Activated gamma-delta T cell treated with Interleukin-2 at 50 U/mL for 16 hours (primary cell): ENCODE measurements around the gene MAP3K2.

ENCODE experiments used
- DNase-seq: peaks from one replicate; pipeline ENCODE4 v3.0.0-alpha.2; 2020

The MAP3K2 gene

GRCh38 chr2:127347734-127348392 lies 39.9 kb downstream of the MAP3K2 start:
- no peak for DNase-seq

GRCh38 chr2:127347015-127347414 lies 40.8 kb downstream of the MAP3K2 start:
- no peak for DNase-seq

- no peak for DNase-seq
Measured at GRCh38 chr2:127343277-127343676, 44.5 kb downstream of the MAP3K2 start.

GRCh38 chr2:127342101-127342500 lies 45.7 kb downstream of the MAP3K2 start:
- no peak for DNase-seq

- no peak for DNase-seq
Measured at GRCh38 chr2:127332335-127332734, 55.4 kb downstream of the MAP3K2 start.

- no peak for DNase-seq
Measured at GRCh38 chr2:127330753-127331152, 57.0 kb downstream of the MAP3K2 start.

- DNase-seq: no peak
Measured at GRCh38 chr2:127326289-127326945, 61.4 kb downstream of the MAP3K2 start.

- DNase-seq: no peak
Measured at GRCh38 chr2:127324635-127325034, 63.1 kb downstream of the MAP3K2 start.

GRCh38 chr2:127321303-127321702 lies 66.5 kb downstream of the MAP3K2 start:
- DNase-seq: no peak

- DNase-seq: no peak
Measured at GRCh38 chr2:127320586-127321275, 67.0 kb downstream of the MAP3K2 start.

GRCh38 chr2:127320067-127320466 lies 67.7 kb downstream of the MAP3K2 start:
- DNase-seq: no peak

- DNase-seq: no peak
Measured at GRCh38 chr2:127314193-127314988, 73.4 kb downstream of the MAP3K2 start.

GRCh38 chr2:127313406-127313805 lies 74.4 kb downstream of the MAP3K2 start:
- no peak for DNase-seq

- DNase-seq: no peak
Measured at GRCh38 chr2:127310980-127311379, 76.8 kb downstream of the MAP3K2 start.

GRCh38 chr2:127309468-127309867 lies 78.3 kb downstream of the MAP3K2 start:
- DNase-seq: no peak

GRCh38 chr2:127308586-127309138 lies 79.1 kb downstream of the MAP3K2 start:
- no peak for DNase-seq

- no peak for DNase-seq
Measured at GRCh38 chr2:127305990-127306585, 81.7 kb downstream of the MAP3K2 start.

GRCh38 chr2:127302168-127302567 lies 85.6 kb downstream of the MAP3K2 start:
- no peak for DNase-seq

- peak; percentile 81 for DNase-seq
Measured at GRCh38 chr2:127293748-127294562, 93.8 kb downstream of the MAP3K2 start, which contains the start of gene ERCC3. Gene ERCC3, minus strand, starts transcription at chr2:127294144. Its CDS starts 63 bp downstream, at chr2:127294081.

GRCh38 chr2:127293386-127293747 lies 94.4 kb downstream of the MAP3K2 start:
- no peak for DNase-seq

- no peak for DNase-seq
Measured at GRCh38 chr2:127288274-127288673, 99.5 kb downstream of the MAP3K2 start.

GRCh38 chr2:127283275-127283674 lies 104.5 kb downstream of the MAP3K2 start:
- no peak for DNase-seq
